Upper lobe of right lung (tissue), 1 donor: Measurements from ENCODE around the gene ANKRD63. TPM values are rescaled to one million over a fixed set of nuclear protein-coding genes. Genes with fewer than 3 reads are reported as not detected.

Experiments used
- ATAC-seq: fragments of 200-7000 bp; cut with Tn5 transposase; one replicate; pipeline ENCODE4 v1.9.1; 2020; ENCODE audit warnings: mild to moderate bottlenecking, moderate library complexity
- DNase-seq: peaks from one replicate; pipeline ENCODE4 v3.0.0-alpha.2; 2020
- H3K27ac ChIP-seq: fragments of 200-600 bp; one replicate; pipeline ENCODE4 v1.8.0; 2022
- H3K27me3 ChIP-seq: fragments of 200-600 bp; one replicate; pipeline ENCODE4 v1.8.0; 2022; ENCODE audit warnings: mild to moderate bottlenecking
- H3K36me3 ChIP-seq: fragments of 200-600 bp; one replicate; pipeline ENCODE4 v1.8.0; 2022
- H3K4me1 ChIP-seq: fragments of 200-600 bp; one replicate; pipeline ENCODE4 v1.8.0; 2022
- H3K4me3 ChIP-seq: fragments of 200-600 bp; one replicate; pipeline ENCODE4 v1.8.0; 2022; ENCODE audit warnings: mild to moderate bottlenecking
- H3K9me3 ChIP-seq: fragments of 200-600 bp; one replicate; pipeline ENCODE4 v1.8.0; 2022
- intact Hi-C: fragments of 100-400 bp; cut with DNase I; formaldehyde crosslinking; loops from one replicate; pipeline ENCODE4 v1.11.0; 2022
- total RNA-seq: library from RNA; stranded (reverse); fragmentation: NEBNext Ultra II Directional; extraction: Animal tissue kit (Norgen Biotek cat#: 25700); gene quantifications from one replicate; pipeline ENCODE4 v1.2.1, GENCODE V29; 2021
- TF ChIP-seq, protein P1 (sequence below): fragments of 200-600 bp; IDR thresholded peaks from one replicate; pipeline ENCODE4 v1.8.0; 2022; ENCODE audit warnings: antibody characterized with exemption
- donor health status: DM: no; HTN: yes; CAD: no; lungs with severe emphysema.

Gene ANKRD63
- total RNA-seq, 1 donor from 2014 or later, result not detected

DNA sequence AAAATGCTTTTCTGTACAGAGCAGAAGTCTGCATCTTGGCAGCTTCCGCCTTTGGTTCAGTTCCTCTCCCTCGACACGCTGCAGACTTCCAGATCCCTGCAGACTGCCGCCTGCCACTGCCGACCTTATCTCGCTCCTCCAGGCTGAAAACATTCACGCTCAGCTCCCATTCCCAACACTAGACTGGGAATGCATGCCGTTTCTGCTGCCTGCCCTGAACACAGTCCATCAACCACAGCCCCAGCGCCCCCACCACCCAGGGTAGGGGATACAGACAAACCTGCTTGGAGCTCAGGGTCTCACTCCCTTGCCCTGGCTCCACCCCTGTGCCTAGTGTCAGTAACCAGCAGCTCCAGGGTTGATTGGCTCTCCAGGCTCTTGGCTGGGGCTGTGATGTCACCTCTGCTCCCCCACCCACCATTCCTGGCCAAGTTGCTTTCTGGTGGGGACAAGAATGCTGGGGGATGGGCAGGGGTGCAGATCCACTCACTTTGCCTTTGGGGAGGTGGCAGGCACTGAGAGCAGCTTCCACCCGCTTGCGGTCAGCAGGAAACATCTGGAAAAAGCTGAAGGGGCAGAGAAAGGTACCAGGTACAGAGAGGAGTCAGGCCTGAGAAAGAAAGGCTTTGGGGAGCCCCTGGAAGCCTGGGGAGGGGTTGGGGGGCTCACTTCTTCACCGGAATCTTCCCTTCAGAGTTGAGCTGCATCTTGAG lies 18.8 kb upstream of the ANKRD63 start:
- Histone ChIP-seq H3K27ac (no peak overlapping the region), H3K4me1 (peaks cover 5% of the 10 kb centered on the region), H3K4me3 (no peak overlapping the region), H3K27me3 (no peaks in the 10 kb centered on the region), H3K36me3 (peaks cover 9% of the 10 kb centered on the region), H3K9me3 (no peaks in the 10 kb centered on the region)
- TF ChIP-seq, protein P1, sequence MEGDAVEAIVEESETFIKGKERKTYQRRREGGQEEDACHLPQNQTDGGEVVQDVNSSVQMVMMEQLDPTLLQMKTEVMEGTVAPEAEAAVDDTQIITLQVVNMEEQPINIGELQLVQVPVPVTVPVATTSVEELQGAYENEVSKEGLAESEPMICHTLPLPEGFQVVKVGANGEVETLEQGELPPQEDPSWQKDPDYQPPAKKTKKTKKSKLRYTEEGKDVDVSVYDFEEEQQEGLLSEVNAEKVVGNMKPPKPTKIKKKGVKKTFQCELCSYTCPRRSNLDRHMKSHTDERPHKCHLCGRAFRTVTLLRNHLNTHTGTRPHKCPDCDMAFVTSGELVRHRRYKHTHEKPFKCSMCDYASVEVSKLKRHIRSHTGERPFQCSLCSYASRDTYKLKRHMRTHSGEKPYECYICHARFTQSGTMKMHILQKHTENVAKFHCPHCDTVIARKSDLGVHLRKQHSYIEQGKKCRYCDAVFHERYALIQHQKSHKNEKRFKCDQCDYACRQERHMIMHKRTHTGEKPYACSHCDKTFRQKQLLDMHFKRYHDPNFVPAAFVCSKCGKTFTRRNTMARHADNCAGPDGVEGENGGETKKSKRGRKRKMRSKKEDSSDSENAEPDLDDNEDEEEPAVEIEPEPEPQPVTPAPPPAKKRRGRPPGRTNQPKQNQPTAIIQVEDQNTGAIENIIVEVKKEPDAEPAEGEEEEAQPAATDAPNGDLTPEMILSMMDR, result no peak
- ATAC-seq (no peak), DNase-seq (no peak)
- intact Hi-C loops, result no loop called here

- no peak for ATAC-seq
- H3K36me3 ChIP-seq, result peaks cover 9% of the 10 kb centered on the region
- H3K27ac ChIP-seq, result no peak overlapping the region
- H3K9me3 ChIP-seq, result no peaks in the 10 kb centered on the region
- peaks cover 1% of the 10 kb centered on the region for H3K4me1 ChIP-seq
- TF ChIP-seq, protein P1, result no peak
- intact Hi-C loops, result no loop called here
- no peaks in the 10 kb centered on the region for H3K27me3 ChIP-seq
- no peak overlapping the region for H3K4me3 ChIP-seq
- DNase-seq, result no peak
Observed at GRCh38 chr15:40300771-40301170, 17.9 kb upstream of the ANKRD63 start.

GRCh38 chr15:40300367-40300766 lies 17.5 kb upstream of the ANKRD63 start:
- H3K36me3 ChIP-seq, result peaks cover 9% of the 10 kb centered on the region
- no peak overlapping the region for H3K27ac ChIP-seq
- H3K4me1 ChIP-seq, result no peaks in the 10 kb centered on the region
- H3K4me3 ChIP-seq, result no peak overlapping the region
- intact Hi-C loops, result no loop called here
- no peaks in the 10 kb centered on the region for H3K27me3 ChIP-seq
- DNase-seq, result no peak
- TF ChIP-seq, protein P1, result no peak
- H3K9me3 ChIP-seq, result no peaks in the 10 kb centered on the region
- no peak for ATAC-seq

DNA sequence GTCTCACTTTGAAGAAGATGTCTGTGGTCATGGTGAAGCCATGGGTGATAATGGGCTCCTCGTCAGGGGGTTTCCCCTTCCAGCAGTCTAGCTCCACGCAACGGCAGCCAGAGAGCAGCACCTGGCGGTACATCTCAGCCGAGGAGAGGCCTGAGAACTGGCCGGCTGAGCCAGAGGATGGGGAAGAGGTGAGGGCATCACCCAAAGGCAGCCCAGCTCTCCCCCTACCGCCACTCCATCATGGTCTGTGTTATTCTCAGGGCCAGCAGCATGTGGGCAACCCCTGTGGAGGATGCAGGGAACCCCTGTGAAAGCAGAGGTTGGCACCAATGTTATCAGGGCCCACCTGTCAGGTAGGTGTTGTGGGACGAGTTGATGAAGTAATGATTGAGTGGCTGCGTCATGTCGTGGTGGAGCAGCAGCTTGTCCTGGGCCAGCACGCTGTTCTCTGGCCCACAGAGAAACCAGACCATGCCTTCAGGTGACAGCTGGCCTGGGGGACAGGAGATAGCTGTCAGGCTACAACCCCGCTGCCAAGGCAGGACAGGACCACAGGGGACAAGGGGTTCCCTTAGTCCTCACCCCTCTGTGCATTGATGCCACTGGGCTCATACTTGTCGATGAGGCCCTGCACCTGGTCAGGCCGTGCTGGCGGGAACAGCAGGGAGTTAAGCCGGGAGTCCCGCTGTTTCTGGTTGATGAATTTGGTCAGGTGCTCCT lies 15.5 kb upstream of the ANKRD63 start:
- no peak for DNase-seq
- H3K9me3 ChIP-seq, result no peaks in the 10 kb centered on the region
- intact Hi-C loops, result no loop called here
- TF ChIP-seq, protein P1, result no peak
- H3K27me3 ChIP-seq, result no peaks in the 10 kb centered on the region
- peaks cover 9% of the 10 kb centered on the region for H3K36me3 ChIP-seq
- H3K4me3 ChIP-seq, result no peak overlapping the region
- H3K27ac ChIP-seq, result no peak overlapping the region
- ATAC-seq, result no peak
- no peaks in the 10 kb centered on the region for H3K4me1 ChIP-seq

DNA sequence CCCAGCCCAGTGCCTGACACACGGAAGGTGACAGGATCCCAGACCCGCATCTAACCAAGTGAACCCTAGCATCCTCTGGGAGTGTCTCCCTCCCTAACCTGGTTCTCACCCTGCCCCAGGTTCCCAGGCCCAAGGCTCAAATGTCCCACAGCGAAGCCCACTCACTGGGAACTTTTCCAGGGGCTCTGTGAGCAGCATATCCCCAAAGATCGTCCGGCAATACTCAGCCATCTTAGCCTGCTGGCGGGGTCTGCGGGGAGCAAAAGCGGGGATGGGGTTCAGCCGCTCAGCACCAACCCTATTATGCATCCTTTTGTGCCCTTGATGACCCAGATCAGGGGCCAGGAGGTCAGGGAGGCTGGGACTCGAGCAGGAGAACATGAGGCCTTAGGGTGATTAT lies 14.5 kb upstream of the ANKRD63 start:
- Histone ChIP-seq H3K4me1 (no peaks in the 10 kb centered on the region), H3K4me3 (no peak overlapping the region), H3K27ac (no peak overlapping the region), H3K9me3 (no peaks in the 10 kb centered on the region), H3K27me3 (no peaks in the 10 kb centered on the region), H3K36me3 (peaks cover 9% of the 10 kb centered on the region)
- TF ChIP-seq, protein P1, result no peak
- intact Hi-C loops, result no loop called here
- no peak for DNase-seq
- no peak for ATAC-seq
